A549 (cell line): ENCODE results near the gene TYR. TPM values are rescaled to one million over a fixed set of nuclear protein-coding genes. Genes with fewer than 3 reads are reported as not detected.
A peak's percentile ranks its signal among the peaks of the same experiment; 100 is the strongest.
"Not testable (repeated sequence)": the region's sequence is repeated elsewhere in the genome, so short reads cannot be mapped to it uniquely, and the experiment has no call there.

Experiments used
- ATAC-seq, 2 experiments: fragments of 200-7000 bp in 1 of 2; fragments of >200 bp in 1 of 2; cut with Nextera tagmentation in 1 of 2; cut with Tn5 transposase in 1 of 2; 3 replicates each; pipeline versions ENCODE4 v1.8.0 to v1.9.1; 2018 to 2020; ENCODE audit warnings: mild to moderate bottlenecking in 1 of 2, moderate library complexity in 1 of 2
- CTCF ChIA-PET: fragments of 300-600 bp; sonication (Branson Sonifier 250); formaldehyde crosslinking; extraction: SDS; loops from one replicate; lab custom pipeline; 2021; ENCODE audit warnings: antibody characterized with exemption, inconsistent platforms; lab: Yijun Ruan, JAX
- POLR2A ChIA-PET: fragments of 350-600 bp; formaldehyde crosslinking; extraction: SDS; loops from one replicate; lab custom pipeline; 2021; ENCODE audit warnings: antibody characterized with exemption, inconsistent platforms; lab: Yijun Ruan, JAX
- DNase-seq, 2 experiments: peaks; one replicate each; pipeline versions ENCODE4 v3.0.0 to v3.0.0-alpha.2; 2011 to 2016; ENCODE audit warnings: low read depth in 1 of 2, low spot score in 1 of 2
- FAIRE-seq: peaks from 2 replicates; lab custom pipeline; 2011; peaks lifted over from hg19 to GRCh38; lab: Jason Lieb, UNC
- H3K27ac ChIP-seq, 2 experiments: fragments of >200 bp; sonication (Bioruptor Twin); formaldehyde crosslinking; 3 replicates each; pipeline ENCODE4 v1.5.1; 2016 to 2017
- H3K4me1 ChIP-seq: fragments of >200 bp; sonication (Bioruptor Twin); formaldehyde crosslinking; 3 replicates; pipeline ENCODE4 v1.6.1; 2016
- H3K4me2 ChIP-seq: fragments of >200 bp; sonication (Bioruptor Twin); formaldehyde crosslinking; 3 replicates; pipeline ENCODE4 v1.6.1; 2016
- H3K4me3 ChIP-seq: fragments of >200 bp; sonication (Bioruptor Twin); formaldehyde crosslinking; 3 replicates; pipeline ENCODE4 v1.5.1; 2016
- H3K9me3 ChIP-seq: fragments of >200 bp; sonication (Bioruptor Twin); formaldehyde crosslinking; 3 replicates; pipeline ENCODE4 v1.6.1; 2016
- EHMT2 ChIP-seq: fragments of 200-600 bp; sonication (generic); IDR thresholded peaks from 2 replicates; pipeline ENCODE4 v1.6.1; 2016; ENCODE audit warnings: antibody characterized with exemption, low read depth, mild to moderate bottlenecking, moderate library complexity
- ELK1 ChIP-seq: fragments of 150-350 bp; IDR thresholded peaks from 2 replicates; pipeline ENCODE4 v1.6.1; 2014; ENCODE audit warnings: low read depth, mild to moderate bottlenecking, low read length
- FOSL2 ChIP-seq, 2 experiments: fragments of 450-650 bp in 1 of 2; fragments of >200 bp in 1 of 2; sonication (Bioruptor Twin) in 1 of 2; formaldehyde crosslinking; IDR thresholded peaks; 2 replicates each; pipeline versions ENCODE4 v1.5.0 to v1.6.1; 2016 to 2020; ENCODE audit warnings: mild to moderate bottlenecking in 1 of 2, moderate library complexity in 1 of 2
- HOXB5 ChIP-seq: fragments of 250-450 bp; sonication (Bioruptor Pico); IDR thresholded peaks from 2 replicates; pipeline ENCODE4 v1.5.0; 2020; ENCODE audit warnings: mild to moderate bottlenecking, moderate library complexity
- MAFK ChIP-seq: fragments of 450-650 bp; IDR thresholded peaks from 2 replicates; pipeline ENCODE4 v1.6.1; 2014; ENCODE audit not compliant: partially characterized antibody
- MAX ChIP-seq: IDR thresholded peaks from 2 replicates; pipeline ENCODE4 v1.6.1; 2012
- MYC ChIP-seq: IDR thresholded peaks from 2 replicates; pipeline ENCODE4 v1.6.1; 2012; ENCODE audit warnings: mild to moderate bottlenecking, inconsistent platforms, low read length, improper control_type of control experiment, borderline replicate concordance
- NFE2L2 ChIP-seq: fragments of 150-350 bp; conservative IDR thresholded peaks from 2 replicates; pipeline ENCODE4 v1.6.1; 2014; ENCODE audit warnings: low read length
- NR3C1 ChIP-seq: fragments of >200 bp; sonication (Bioruptor Twin); formaldehyde crosslinking; IDR thresholded peaks from 3 replicates; pipeline ENCODE4 v1.6.1; 2017
- SMC3 ChIP-seq: fragments of >200 bp; sonication (Bioruptor Twin); formaldehyde crosslinking; IDR thresholded peaks from 3 replicates; pipeline ENCODE4 v1.6.1; 2018; ENCODE audit warnings: inconsistent platforms
- TP53 ChIP-seq: fragments of 250-450 bp; sonication (Bioruptor Pico); IDR thresholded peaks from 2 replicates; pipeline ENCODE4 v1.5.0; 2021; ENCODE audit warnings: mild to moderate bottlenecking, moderate library complexity
- WGBS: methylation state at CpG from one replicate; pipeline ENCODE4 v1.1.6; 2017; ENCODE audit errors: missing lambda C conversion rate; 5-methylcytosine and 5-hydroxymethylcytosine counted together
- polyA plus RNA-seq, 4 experiments: library from polyadenylated mRNA; depleted of rRNA in 3 of 4; stranded (reverse); fragments of >200 nt; fragmentation: RNase III in 1 of 4; extraction: RNeasy Plus Mini Kit Qiagen cat#74134 plus additional on column Dnase treatment in 1 of 4; gene quantifications; 2 replicates in 3 of 4; 3 replicates in 1 of 4; pipeline ENCODE4 v1.2.3, GENCODE V29; 2011 to 2017

TYR gene
- polyA plus RNA-seq, 2 of the 4 experiments (the other 2 are of a cell fraction) = not detected

- TF ChIP-seq MAFK = peak; percentile 9
- TF ChIP-seq, all 56 proteins: peak for 1; not testable (repeated sequence) for 55
Measured at GRCh38 chr11:89288004-89288403, 110.3 kb downstream of the TYR start.

GRCh38 chr11:89293965-89294679 is 116.4 kb downstream of the TYR start:
- Histone ChIP-seq H3K4me2 (no peak overlapping the region), H3K27ac (no peak overlapping the region), H3K4me3 (no peak overlapping the region), H3K4me1 (no peaks in the 10 kb centered on the region), H3K9me3 (no peaks in the 10 kb centered on the region)
- DNase-seq (no peak), ATAC-seq (no peak), FAIRE-seq (no peak)
- 37% methylated on average over 10 of the region's 18 CpGs for WGBS
- CTCF ChIA-PET = no interaction called here
- POLR2A ChIA-PET = no interaction called here
- TF ChIP-seq MAX (no peak), NR3C1 (no peak), TP53 (CRISPR knock-in tag) (no peak), MYC (no peak), FOSL2 (IDR thresholded peaks at IDR 0.05) (no peak), FOSL2 (CRISPR knock-in tag; IDR thresholded peaks at IDR 0.05) (no peak), HOXB5 (CRISPR knock-in tag) (no peak), SMC3 (no peak), EHMT2 (no peak), NFE2L2 (no peak), ELK1 (no peak)

More at GRCh38 chr11:89288004-89288403, 110.3 kb downstream of the TYR start:
- H3K9me3 ChIP-seq, FAIRE-seq, DNase-seq, ATAC-seq, CTCF ChIA-PET, POLR2A ChIA-PET, H3K4me2 ChIP-seq, H3K4me3 ChIP-seq, H3K27ac ChIP-seq, H3K4me1 ChIP-seq: not testable (repeated sequence)
- WGBS = 5% methylated on average over 3 of the region's 3 CpGs

- H3K27ac ChIP-seq, CTCF ChIA-PET, POLR2A ChIA-PET, FAIRE-seq, DNase-seq, H3K9me3 ChIP-seq, H3K4me3 ChIP-seq, H3K4me2 ChIP-seq, H3K4me1 ChIP-seq, ATAC-seq: not testable (repeated sequence)
- 60% methylated on average over 7 of the region's 7 CpGs for WGBS
Measured at GRCh38 chr11:89295023-89295422, 117.3 kb downstream of the TYR start.

GRCh38 chr11:89303029-89303428 is 125.4 kb downstream of the TYR start:
- POLR2A ChIA-PET, DNase-seq, H3K4me1 ChIP-seq, H3K4me3 ChIP-seq, CTCF ChIA-PET, ATAC-seq, FAIRE-seq, H3K4me2 ChIP-seq, H3K27ac ChIP-seq, H3K9me3 ChIP-seq: not testable (repeated sequence)
- WGBS = 3% methylated on average over 1 of the region's 1 CpG

GRCh38 chr11:89308272-89308671 is 130.6 kb downstream of the TYR start:
- ATAC-seq, H3K4me2 ChIP-seq, DNase-seq, H3K27ac ChIP-seq, CTCF ChIA-PET, H3K4me3 ChIP-seq, H3K9me3 ChIP-seq, POLR2A ChIA-PET, H3K4me1 ChIP-seq, FAIRE-seq: not testable (repeated sequence)
- 0% methylated on average over 1 of the region's 1 CpG for WGBS

- H3K4me2 ChIP-seq, DNase-seq, POLR2A ChIA-PET, H3K4me1 ChIP-seq, H3K4me3 ChIP-seq, ATAC-seq, FAIRE-seq, H3K9me3 ChIP-seq, CTCF ChIA-PET, H3K27ac ChIP-seq: not testable (repeated sequence)
- WGBS = 0% methylated on average over 3 of the region's 3 CpGs
Measured at GRCh38 chr11:89309321-89309985, 131.8 kb downstream of the TYR start.

GRCh38 chr11:89310607-89311006 is 132.9 kb downstream of the TYR start:
- POLR2A ChIA-PET, FAIRE-seq: not testable (repeated sequence)
- WGBS = 3% methylated on average over 3 of the region's 3 CpGs

More at GRCh38 chr11:89310607-89311006, 132.9 kb downstream of the TYR start:
- H3K27ac ChIP-seq, DNase-seq, ATAC-seq, CTCF ChIA-PET, H3K4me3 ChIP-seq, H3K9me3 ChIP-seq, H3K4me1 ChIP-seq, H3K4me2 ChIP-seq: not testable (repeated sequence)
